ENCODE results near the gene ARSB.
"Not testable (repeated sequence)": the region's sequence is repeated elsewhere in the genome, so short reads cannot be mapped to it uniquely, and the experiment has no call there.

The ARSB gene

DNA sequence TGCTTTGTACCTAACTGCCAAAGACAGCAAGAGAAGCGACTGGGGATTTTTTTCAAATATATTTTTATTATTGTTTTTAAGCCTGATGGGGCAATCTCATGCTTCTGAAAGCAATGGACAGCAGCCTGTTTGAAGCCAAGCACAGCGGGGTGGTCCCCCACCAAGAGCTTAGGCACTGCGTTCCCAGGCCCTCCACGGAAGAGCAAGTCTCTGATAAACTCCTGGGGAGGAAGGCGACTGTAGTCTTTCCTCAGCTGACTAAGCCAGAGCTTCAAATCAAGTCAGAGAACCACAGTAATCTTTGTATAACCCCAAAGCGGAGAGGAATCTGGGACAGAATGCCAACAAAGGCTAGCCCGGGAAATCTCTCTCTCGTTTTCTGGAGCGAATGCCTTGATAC is 54.4 kb downstream of the ARSB start:
- DNase-seq (ENCODE audit: low spot score) = peak; percentile 16

DNA sequence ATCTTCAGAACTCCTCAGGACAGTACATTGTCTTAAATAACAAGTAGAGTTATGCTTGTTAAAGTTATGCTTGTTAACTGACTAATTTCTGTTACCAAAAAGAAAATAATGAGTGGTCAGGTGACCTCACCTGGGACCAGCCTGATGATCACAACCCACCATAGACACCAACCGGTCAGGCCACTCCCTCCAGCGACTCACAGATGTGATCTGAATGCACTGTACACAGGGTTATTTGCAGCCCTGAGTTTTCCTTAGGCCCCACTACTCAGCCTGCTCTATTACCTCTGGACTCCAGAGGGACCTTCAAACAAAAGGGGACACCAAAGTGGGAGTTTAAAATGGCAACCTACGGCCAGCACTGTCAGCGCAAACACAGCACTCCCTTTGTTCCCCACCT is 55.3 kb downstream of the ARSB start:
- no peak for DNase-seq (ENCODE audit: low spot score)

DNA sequence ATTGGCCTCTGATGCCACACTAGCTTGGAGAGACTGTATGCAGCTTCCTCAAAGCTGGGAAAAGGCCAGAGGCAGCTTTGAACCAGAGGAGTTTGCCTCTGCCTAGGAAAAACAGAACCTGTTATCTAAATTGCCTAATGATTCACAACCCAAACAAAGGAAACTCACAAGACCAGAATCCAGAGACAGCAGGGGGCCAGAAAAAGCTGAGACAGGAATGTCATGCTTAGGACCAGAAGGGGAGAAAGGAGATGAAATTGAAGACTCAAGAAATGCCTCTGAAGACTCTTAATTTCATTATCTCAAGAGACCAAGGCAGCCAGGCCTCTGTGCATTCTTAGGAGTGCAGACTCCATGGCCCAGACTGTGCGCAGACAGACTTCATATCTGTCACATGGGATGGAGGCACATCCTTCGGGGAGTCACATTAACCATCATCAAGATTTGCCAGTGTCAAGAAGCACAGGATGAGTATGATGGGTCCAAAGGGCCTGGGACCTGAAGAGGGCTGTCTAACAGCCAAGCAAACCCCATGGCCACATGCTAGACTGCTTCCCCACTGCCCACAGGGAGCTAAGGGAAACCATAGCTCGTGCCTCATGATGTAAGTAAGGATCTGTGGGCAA is 57.3 kb downstream of the ARSB start:
- DNase-seq (ENCODE audit: low spot score) = peak; percentile 61

DNA sequence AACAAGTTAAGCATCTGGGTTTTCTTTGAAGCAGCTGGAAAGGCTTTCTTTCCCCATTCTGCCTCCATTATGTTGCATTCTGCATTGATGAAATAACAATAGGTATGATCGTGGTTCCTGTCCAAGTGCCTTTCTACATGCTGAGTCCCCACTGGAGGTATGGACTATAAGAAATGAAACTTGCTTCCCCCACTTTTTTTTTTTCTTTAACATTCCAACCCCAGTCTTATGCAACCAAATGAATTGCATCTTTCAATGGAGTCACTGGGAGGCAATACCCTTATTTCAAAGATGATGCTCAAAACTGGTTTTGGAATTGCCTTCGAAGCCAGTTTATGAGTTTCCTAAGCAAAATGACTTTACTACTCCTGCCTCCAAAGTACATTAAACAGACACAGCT is 58.9 kb downstream of the ARSB start:
- DNase-seq (ENCODE audit: low spot score) = no peak

DNA sequence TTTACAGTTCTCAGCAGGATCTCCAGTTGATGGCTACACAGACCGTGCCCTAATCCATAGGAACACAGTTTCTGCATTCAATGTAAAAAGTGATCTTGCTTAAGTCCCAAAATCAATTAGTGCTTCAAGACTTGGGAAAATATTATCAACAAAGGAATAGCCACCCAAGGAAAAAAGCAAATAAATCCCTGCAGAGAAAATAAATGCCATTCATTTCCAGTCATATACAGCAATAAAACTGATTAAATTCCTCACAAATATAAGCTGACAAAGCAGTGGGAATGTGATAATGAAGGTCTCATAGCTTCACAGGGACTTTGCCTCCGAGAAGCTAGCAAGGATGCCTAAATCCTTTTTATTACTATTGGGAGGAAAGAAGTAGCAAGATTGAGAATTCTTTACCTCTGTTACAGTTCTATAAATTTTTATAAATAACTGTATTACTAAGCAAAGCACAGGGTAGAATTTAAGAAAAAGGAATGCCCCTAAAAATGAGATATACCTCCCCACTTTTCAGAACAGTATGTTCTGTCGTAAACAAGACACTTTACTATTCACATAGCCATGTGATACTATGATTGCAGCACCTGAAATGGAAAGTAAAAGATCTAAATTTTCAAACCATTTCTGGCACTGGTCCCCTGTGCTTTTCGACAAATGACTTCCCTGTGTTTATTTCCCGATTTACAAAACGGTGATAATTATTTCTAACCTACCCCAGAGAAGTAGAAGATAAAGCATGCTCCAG is 59.8 kb downstream of the ARSB start:
- DNase-seq (ENCODE audit: low spot score) = no peak

DNA sequence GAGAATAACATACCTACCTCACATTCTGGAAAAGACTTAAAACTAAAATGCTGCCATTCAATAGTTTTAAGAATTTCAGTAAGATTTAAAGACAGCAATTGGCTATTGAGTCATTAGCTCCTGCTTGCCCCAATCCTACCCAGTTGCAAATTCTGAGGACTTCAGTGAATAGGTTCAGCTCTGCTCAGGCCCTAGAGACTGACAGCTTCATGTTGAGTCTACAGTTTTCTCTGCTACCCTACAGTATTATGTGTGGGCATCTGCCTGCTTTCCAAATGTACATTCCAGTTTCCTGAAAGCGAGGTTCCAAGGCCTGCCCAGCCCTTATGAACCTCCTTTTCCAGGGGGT is 61.5 kb downstream of the ARSB start:
- no peak for DNase-seq (ENCODE audit: low spot score)

DNA sequence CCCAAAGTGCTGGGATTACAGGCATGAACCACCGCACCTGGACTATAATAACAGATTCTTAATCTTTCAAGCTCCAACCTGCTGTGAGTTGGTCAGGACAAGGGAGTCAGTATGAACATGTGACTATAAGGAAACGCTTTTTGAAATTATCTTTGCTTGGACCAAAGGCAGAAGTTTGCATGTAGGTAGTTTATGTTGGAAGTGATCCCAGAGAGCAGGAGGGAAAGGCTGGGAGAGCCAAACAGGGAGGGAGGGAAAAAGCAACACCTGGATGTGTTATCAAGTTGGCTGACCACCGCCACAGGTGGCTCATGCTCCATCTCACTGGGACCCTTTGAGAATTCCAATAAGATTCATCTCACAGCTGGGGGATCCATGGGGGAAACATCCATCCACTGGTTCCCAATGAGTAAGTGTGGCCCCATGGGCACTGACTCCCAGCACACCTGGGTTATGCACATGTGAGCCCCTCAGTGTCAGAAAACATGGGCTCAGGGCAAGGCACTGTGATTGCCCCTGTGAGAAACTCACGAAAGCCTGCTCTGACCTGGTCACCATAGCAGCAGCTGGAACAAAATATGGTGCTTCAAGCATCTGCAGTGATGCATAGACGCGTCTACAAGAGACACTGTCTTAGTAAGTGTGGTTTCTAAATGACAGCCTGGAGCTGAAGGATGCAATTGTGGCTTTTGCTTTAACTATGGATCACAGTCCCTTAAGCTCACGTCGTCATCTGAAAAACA is 62.1 kb downstream of the ARSB start:
- DNase-seq (ENCODE audit: low spot score) = no peak

DNA sequence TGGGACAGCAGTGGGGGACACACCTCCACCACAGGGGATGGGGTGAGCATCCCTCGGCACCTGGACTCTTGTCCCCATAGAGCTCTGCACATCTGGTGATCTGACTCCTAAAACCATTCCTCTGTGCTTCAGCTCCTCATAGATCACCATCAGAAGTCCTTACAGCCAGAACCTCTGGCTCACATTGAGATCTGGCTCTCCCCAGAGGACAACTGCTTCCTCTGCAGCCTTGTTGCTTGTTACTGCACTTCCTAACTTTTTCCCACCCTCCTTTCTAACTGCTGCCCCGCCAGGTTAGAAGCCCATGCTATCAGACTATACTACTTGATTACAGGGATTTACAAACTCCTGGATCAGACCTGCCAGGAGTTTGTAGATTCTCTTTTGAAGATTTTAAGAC is 64.5 kb downstream of the ARSB start:
- peak; percentile 31 for DNase-seq (ENCODE audit: low spot score)

DNA sequence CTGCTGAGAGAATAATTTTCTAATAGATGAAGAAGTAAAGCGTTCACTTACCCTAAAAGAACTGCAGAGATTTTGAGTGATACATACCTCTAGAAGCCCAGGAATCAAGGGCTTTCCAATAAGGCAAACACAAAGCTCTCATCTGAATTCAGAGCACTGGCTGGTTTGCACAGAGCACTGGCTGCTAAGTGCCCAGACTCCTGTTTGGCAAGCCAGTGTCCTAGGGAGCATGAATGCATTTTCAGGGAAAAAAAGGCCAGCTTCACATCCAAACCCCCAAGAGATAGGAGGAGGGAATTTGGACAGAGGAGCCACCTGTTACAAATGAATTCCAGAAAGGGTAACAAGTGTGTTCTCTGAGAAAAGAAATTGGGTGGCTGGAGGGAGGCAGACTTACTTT is 65.3 kb downstream of the ARSB start:
- no peak for DNase-seq (ENCODE audit: low spot score)

DNA sequence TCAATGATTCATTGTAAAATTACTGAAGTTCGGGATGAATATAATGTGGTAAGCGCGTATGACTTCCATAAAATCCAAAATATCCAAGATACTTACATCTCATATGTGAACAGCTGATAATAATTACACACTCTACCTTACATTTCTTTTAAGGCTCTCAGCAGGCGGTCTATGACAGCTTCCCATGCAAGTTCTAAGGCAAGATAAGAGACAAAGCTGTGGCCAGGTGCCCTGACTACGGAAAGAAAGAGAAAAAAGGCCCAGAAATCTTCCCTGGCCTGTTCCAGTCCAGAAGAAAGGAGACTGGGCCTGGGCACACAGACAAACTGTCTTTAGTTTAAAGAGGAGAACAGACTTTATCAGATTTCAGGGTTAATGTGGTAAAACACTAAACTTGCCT is 69.1 kb downstream of the ARSB start:
- DNase-seq (ENCODE audit: low spot score) = no peak

DNA sequence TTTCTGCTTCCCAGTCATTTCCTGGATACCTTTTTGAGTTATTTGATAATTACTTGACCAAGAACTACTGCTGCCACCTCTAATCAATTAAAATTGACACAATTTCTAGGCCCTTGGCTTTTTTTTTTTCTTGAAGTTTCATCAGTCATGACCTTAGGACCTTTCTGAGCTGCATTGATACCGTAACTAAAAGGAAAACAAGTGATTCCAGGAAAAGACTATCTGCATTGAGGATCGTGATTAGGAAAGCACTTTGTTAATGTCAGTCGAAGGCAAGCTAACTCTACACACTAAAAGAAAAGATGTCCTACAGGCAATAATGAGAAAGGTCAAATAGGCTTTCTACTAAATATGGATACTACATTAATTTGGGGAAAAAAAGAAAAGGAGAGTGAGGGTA is 69.9 kb downstream of the ARSB start:
- no peak for DNase-seq (ENCODE audit: low spot score)

DNA sequence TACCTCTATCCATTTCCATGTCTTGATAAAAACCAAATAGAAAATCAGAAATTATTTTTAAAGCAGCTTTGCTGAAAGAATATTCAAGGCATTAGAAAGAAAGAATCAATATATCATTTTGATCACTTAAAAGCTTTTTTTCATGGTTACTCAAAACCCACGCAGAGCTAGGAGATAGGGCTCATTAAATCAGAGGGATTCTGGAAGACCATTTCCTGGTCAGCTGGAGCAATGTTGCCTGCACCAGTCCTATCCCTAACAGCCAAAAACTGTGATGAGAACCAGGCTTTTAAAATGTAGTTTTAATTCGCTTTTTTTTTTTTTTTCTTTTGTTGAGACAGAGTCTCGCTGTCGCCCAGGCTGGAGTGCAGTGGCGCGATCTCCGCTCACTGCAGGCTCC is 72.3 kb downstream of the ARSB start:
- no peak for DNase-seq (ENCODE audit: low spot score)

DNA sequence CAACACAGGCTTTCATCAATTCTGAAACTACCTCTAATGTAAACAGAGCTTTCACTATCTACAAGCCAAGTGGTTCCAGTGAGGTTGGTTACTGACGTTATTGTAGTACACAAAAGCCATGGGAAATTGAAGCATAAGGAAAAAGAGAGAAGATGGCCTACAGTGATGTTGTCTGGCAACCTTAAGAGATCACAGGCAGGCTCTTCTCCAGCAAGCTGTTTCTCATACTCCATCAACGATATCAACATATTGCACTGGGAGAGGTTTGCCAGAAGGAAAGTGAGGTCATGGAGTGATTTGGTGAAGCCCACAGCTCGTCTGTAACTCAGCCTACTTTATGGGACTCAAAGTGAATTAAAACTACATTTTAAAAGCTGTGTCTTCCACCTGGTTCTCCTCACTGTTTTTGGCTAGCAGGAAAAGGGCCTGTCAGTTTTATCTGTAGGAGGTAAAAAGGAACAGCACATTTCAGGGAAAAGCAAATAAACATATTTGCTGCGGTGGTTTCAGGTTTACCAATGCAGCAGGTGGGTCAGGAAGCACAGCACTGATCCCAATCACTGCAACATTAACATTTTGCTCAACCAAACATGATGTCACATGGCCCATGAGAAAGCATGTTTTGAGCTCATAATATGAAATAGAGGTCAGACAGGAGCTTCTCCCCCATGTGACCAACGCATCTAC is 72.9 kb downstream of the ARSB start:
- DNase-seq (ENCODE audit: low spot score) = no peak

DNA sequence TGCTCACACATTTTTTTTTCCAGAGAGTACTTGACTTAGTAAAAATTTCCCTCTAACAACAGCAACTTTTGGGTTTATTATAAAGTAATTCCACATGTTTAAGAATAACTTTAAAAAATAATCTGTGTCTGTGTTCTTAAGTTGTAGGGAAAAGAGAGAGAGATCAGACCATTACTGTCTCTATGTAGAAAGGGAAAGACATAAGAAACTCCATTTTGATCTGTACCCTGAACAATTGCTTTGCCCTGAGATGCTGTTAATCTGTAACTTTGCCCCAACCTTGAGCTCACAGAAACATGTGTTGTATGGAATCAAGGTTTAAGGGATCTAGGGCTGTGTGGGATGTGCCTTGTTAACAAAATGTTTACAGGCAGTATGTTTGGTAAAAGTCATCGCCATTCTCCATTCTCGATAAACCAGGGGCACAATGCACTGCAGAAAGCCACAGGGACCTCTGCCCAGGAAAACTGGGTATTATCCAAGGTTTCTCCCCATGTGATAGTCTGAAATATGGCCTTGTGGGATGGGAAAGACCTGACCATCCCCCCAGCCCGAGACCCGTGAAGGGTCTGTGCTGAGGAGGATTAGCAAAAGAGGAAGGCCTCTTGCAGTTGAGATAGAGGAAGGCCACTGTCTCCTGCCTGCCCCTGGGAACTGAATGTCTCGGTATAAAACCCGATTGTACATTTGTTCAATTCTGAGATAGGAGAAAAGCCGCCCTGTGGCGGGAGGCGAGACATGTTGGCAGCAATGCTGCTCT is 75.7 kb downstream of the ARSB start:
- DNase-seq (ENCODE audit: low spot score) = not testable (repeated sequence)

DNA sequence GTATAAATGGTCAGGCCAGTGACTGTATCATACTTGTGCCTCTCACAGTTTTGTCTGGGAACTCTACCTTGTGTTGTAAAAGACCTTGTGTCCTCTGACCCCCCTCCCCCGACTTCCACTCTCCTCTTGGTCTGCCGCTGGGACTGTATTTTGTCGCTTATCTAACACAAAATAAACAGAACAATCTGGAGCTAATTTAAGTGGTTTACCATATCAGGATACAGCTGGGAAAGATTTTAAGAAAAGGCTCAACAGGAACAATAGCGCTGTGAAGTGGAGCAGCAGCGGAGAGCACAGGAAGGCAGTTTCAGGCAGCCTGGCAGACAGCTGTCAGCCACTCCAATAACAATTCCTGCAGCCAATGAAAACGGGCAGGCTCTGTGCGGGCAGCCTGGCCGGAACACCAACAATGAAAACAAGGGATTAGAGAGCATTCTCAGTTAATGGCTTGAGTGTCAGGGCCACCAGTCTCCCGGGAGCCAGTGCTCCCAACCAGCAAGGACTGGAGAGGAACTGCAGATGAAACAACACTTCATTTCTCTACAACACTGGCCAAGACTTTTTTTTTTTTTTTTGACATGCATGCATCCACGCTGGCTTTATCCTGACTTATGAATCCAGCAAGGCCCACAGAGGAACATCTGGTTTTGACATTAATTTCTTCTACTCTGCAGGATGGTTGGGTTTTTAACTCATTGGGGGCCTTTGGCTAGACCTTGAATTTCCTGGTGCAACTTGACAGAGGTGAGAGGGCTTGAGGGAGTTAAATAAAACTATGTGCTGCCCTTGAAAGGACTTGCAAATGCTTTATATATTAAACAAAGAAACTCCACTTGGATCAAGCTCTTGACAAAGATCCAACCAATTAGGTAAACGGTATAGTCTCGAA is 76.7 kb downstream of the ARSB start:
- DNase-seq (ENCODE audit: low spot score) = peak; percentile 77

DNA sequence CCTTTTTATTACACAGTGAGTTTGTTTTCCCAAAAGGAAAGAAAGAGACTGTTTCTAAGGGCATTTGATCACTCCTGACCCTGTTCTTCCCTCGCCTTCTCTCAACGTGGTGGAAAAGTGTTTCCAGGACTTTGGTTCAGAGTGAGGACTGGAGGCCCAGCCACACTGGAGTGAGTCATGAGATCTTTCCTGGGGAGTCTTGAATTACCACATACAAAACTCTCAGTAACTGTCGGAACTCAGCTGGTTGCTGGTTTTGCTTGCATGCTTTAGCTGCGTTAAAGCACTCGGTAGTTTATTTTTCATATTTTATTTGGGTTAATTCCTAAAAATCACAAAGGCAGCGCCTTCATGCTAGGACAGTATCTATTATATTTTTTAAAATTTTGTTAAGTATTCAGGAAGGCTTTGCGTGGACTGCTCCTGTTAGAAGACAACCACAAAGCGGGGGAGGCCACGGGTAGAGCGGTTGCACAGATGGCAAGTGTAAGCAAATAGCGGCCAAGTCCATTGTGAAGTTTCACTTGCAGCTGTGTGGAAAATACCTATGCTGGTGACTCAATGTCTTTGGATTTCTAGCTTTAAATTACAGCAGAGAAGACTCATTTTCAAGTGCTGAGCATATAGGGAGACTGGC is 77.7 kb downstream of the ARSB start:
- no peak for DNase-seq (ENCODE audit: low spot score)

DNA sequence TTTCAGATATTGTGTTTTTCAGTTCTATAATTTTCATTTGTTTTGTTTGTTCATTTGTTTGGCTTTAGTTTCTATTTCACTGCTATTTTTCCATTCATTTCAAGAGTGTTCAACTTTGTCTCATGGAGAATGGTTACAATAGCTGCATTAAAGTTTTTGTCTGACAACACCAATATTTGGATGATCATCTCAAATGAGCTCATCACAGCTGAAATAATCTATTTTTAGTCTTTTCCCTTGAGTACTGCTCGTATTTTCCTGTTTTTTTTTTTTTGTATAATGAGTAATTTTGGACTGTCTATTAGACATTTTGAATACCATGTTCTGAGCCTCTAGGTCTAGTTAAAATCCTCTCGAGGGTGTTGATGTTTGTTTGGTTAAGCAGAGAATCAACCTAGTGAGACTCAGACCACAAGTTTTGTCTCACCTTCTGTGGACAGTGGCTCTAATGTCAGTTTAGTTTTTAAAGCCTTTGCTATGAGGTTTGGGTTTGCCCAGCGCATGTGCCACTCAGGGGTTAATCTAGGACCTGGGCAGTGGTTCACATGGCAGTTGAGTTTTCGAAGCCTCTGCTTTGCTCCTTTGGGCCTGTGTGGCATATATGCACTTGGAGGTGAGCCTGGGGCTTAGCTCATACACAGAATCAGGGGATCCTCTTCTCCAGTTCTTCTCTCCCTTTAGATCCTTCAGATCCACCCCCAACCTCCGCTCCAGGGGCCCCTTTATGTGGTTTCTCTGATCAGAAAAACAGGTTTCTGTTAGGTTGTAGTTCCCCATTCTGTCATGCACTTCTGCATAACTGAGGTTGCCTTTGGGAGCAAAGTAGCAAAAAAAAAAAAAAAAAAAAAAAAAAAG is 79.8 kb downstream of the ARSB start:
- DNase-seq (ENCODE audit: low spot score) = no peak

DNA sequence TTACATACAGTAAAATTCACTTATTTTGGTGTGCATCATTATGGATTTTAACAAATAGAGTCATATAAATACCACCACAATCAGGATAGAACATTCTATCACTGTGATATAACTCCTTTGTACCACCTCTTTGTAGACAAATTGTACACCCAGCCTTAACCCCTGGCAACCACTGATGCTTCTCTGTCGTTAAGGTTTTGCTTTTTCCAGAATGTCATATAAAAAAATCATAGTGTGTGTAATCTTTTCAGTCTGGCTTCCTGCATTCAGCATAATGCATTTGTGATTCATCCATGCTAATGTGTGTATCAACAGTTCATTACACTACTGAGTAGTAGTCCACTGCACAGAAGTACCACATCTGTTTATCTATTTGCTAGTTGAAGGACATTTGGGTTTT is 81.2 kb downstream of the ARSB start:
- no peak for DNase-seq (ENCODE audit: low spot score)

DNA sequence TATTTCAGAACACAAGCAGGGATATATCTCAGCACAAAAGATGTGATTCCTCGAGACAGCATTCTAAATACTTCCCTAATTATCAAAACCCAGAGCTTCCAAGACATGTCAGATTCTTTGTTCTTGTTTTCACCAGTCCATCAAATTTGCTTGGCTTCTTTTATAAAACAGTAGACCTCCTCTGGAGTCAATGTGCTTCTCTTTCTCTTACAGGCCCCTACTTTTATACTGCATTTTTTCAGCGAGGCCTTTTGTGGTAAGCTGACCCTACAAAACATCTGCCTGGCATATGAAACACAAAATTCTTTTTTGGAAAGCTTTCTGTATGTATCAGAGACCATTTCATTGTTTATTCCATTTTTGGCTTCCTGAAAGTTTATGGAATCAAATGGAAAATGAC is 81.8 kb downstream of the ARSB start:
- DNase-seq (ENCODE audit: low spot score) = no peak

DNA sequence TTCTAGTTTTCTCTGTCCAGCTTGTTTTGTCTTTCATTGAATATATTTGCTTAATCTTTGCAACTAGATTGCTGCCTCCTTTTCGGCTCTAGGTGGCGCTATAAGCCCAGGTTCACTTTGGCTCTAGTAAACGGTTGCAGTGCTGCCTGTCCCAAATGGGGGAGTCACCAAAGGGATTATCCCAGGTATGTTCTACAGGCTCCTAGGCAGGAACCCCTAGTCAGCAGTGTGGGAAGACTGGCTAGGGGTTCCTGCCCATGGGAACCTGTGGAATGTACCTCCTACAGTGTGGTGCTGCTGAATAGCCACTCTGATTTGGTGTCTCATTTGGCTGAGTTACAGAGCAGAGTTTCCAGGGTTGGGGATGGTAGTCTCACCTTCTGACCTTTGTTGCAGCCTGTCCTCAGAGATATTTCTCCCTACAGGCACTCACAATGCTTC is 85.2 kb downstream of the ARSB start:
- peak; percentile 65 for DNase-seq (ENCODE audit: low spot score)

All from iPS-NIHi11 (cell line).